ENCODE data around the gene SYPL2.
"Not testable (repeated sequence)": the region's sequence is repeated elsewhere in the genome, so short reads cannot be mapped to it uniquely, and the experiment has no call there.

SYPL2 gene

DNA sequence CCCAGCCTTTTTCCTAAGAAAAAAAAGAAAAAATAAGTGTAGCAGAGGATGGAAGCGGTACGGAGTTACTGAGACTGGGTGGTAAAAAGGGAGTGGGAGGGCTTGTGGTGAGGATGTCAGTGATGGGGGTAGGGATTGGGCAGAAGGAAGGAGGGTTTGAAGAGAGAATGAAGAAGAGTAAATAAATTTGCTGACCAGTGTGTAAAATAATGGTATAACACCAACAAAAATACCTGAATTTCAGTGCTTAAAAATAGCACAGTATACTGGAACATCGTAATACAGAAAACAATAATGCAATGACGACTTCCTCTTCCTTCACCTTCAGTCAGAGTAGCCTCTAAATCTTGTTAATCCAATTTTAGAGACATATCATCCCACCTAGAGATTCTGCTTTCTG, 18.8 kb upstream of the SYPL2 start:
- H3K9me3 Mint-ChIP-seq = no peaks in the 10 kb centered on the region
- H3K27ac Mint-ChIP-seq = no peak overlapping the region
- H3K36me3 Mint-ChIP-seq (ENCODE audit: low read depth) = no peaks in the 10 kb centered on the region
- H3K4me1 Mint-ChIP-seq (ENCODE audit: low read depth) = peaks cover 1% of the 10 kb centered on the region
- H3K4me3 Mint-ChIP-seq = no peak overlapping the region
- peaks cover 35% of the 10 kb centered on the region for H3K27me3 Mint-ChIP-seq (ENCODE audit: low read depth)

DNA sequence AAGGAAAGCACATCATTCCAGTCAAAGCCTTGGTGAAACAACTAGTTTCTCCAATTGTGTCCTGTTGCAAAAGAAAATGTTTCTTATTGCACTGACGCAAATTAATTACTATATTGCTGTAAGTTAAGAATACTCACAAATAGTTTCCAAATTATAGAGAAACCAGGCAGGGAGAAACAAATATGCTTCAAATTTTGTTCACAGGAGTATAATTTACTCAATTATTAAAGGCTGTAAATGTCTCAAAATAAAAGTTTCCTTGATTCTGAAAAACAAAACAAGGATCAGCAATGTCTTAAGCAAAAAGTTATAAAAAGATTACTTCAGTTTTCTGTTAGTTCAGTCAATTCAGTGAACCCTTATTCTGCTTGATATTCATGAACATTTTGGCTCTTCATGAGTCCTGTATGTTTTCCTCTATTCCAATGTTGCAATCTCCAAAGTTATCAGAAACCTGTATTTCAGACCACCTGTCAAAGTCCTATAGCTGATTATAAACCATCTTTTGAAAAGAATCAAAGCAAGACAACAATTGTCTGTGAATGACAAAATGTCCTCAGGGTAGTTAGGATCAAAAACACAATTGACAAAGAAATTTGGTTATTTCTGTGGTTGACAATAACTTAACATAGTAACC, 11.7 kb upstream of the SYPL2 start:
- H3K27me3 Mint-ChIP-seq (ENCODE audit: low read depth) = peaks cover 54% of the 10 kb centered on the region
- H3K36me3 Mint-ChIP-seq (ENCODE audit: low read depth) = peaks cover 5% of the 10 kb centered on the region
- H3K9me3 Mint-ChIP-seq = peaks cover 16% of the 10 kb centered on the region
- H3K27ac Mint-ChIP-seq = no peak overlapping the region
- H3K4me1 Mint-ChIP-seq (ENCODE audit: low read depth) = no peaks in the 10 kb centered on the region
- no peak overlapping the region for H3K4me3 Mint-ChIP-seq

DNA sequence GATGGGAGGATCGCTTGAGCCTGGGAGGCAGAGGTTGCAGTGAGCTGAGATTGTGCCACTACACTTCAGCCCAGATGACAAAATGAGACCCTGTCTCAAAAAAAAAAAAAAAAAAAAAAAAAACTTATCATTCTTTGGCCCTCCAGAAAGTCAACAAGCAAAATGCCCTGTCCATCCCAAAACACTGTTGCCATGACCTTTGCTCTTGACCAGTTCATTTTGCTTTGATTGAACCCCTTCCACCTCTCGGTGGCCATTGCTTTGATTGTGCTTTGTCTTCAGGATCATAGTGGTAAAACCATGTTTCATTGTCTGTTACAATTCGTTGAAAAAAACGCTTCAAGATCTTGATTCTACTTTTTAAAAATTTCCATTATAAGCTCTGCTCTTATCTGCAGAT, 8.5 kb upstream of the SYPL2 start:
- peaks cover 60% of the 10 kb centered on the region for H3K27me3 Mint-ChIP-seq (ENCODE audit: low read depth)
- no peaks in the 10 kb centered on the region for H3K4me1 Mint-ChIP-seq (ENCODE audit: low read depth)
- H3K27ac Mint-ChIP-seq = no peak overlapping the region
- H3K36me3 Mint-ChIP-seq (ENCODE audit: low read depth) = peaks cover 5% of the 10 kb centered on the region
- H3K9me3 Mint-ChIP-seq = peaks cover 16% of the 10 kb centered on the region
- no peak overlapping the region for H3K4me3 Mint-ChIP-seq

DNA sequence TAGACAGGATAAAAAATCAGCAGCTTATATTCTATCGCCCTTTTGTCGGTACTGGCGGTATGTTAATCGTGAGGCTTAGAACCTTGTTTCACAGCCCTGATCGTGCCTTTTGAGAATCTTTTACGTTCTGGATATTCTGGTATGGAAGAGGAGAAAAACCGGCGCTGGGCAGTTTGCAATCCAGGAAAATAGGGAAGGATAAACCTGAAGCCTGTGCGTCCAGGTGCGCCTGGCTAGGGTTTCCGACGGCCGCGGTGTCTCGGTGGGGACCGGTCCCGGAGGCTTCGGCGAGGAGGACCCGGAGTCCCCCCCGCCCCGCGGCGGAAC, 258 bp upstream of the SYPL2 start:
- Mint-ChIP-seq H3K27ac (no peak overlapping the region), H3K36me3 (ENCODE audit: low read depth) (no peaks in the 10 kb centered on the region), H3K27me3 (ENCODE audit: low read depth) (peaks cover 92% of the 10 kb centered on the region)

DNA sequence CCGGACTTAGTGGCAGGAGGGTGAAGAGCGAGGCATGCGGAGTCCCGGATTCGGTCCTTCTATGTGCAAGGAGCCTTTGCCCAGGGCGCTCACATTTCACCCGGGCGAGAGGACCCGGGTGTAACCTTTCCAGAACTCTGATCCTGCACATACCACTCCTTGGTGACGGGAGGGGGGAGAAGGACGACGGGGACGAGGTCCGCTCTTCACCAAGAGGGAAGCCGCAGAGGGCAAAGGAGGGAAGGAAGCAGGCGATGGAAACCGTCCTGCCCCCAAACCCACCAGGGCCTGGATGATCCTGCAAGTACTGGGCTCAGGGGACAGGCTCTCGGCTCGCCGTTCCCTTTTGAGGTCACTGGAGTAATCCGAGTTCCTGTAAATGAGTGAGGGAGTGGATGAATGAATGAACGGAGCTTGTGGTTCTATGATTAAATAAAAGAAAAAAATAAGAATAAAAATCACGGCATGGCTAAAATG, 993 bp downstream of the SYPL2 start:
- Mint-ChIP-seq H3K4me1 (ENCODE audit: low read depth) (peaks cover 2% of the 10 kb centered on the region), H3K9me3 (no peaks in the 10 kb centered on the region), H3K36me3 (ENCODE audit: low read depth) (no peaks in the 10 kb centered on the region), H3K4me3 (no peak overlapping the region), H3K27me3 (ENCODE audit: low read depth) (peaks cover 87% of the 10 kb centered on the region), H3K27ac (no peak overlapping the region)

More for the DNA sequence above, 258 bp upstream of the SYPL2 start:
- Mint-ChIP-seq H3K4me1 (ENCODE audit: low read depth) (peaks cover 2% of the 10 kb centered on the region), H3K9me3 (no peaks in the 10 kb centered on the region), H3K4me3 (peak overlapping the region; percentile 67)

DNA sequence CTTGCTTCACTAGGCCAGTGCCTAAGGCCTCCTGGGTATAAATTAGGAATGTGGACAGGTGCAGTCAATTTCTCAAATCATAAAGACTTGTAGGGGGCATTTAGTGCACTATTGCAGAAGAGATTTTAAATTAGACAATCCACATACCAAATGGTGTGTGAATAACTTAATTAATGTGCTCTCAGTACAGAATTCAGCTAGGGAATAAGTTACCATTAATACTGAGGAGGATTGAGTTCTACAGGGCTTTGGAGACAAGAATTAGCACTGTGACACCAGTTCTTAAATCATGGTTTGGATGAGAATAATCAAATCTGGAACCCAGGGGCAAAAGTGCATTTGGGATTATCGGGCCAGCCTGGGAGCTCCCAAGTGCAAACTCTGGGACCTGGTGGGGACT, 1.7 kb downstream of the SYPL2 start:
- peaks cover 2% of the 10 kb centered on the region for H3K4me1 Mint-ChIP-seq (ENCODE audit: low read depth)
- H3K9me3 Mint-ChIP-seq = no peaks in the 10 kb centered on the region
- H3K4me3 Mint-ChIP-seq = no peak overlapping the region
- H3K27me3 Mint-ChIP-seq (ENCODE audit: low read depth) = peaks cover 87% of the 10 kb centered on the region
- H3K36me3 Mint-ChIP-seq (ENCODE audit: low read depth) = no peaks in the 10 kb centered on the region
- H3K27ac Mint-ChIP-seq = no peak overlapping the region

DNA sequence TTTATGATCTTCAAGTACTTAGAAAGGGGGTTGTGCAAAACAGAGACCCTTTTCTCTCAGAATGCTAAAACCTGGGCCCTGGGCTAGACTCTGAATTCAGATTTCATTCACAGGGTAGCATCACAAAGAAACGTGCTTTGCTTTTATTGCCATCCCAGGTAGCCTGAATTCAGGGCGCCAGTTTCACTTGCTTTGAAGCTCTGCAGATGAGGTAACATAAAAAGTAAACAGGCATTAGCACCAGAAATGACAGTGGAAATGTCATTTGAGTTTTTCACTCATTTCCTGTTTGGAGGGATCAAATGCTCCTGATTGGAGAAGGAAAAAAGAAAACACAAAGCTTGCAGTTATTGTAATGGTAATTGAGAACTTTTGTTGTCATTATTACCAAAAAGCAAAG, 2.6 kb downstream of the SYPL2 start:
- Mint-ChIP-seq H3K4me3 (no peak overlapping the region), H3K27me3 (ENCODE audit: low read depth) (peaks cover 81% of the 10 kb centered on the region), H3K9me3 (no peaks in the 10 kb centered on the region), H3K36me3 (ENCODE audit: low read depth) (no peaks in the 10 kb centered on the region), H3K4me1 (ENCODE audit: low read depth) (peaks cover 2% of the 10 kb centered on the region), H3K27ac (no peak overlapping the region)

DNA sequence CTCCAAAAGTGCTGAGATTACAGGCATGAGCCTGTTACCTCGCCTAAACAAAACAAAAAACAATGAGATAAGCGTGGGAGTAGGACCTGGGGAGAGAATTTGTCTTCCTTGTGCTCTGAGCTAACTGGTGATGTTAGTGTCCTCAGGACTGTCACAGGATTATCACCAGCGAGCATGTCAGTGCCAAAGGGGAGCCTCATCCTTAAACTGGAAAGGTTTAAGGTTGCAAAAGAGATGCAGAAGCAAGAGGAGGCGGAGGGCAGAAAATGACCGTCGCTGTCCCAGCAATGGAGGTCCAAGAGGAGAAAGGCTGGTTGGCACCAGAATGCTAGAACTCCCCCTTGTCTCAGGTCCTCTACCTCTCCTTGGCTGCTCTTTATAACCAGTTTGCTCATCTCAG, 3.9 kb downstream of the SYPL2 start:
- Mint-ChIP-seq H3K36me3 (ENCODE audit: low read depth) (no peaks in the 10 kb centered on the region), H3K27me3 (ENCODE audit: low read depth) (peaks cover 78% of the 10 kb centered on the region), H3K4me1 (ENCODE audit: low read depth) (peaks cover 2% of the 10 kb centered on the region), H3K27ac (no peak overlapping the region), H3K4me3 (no peak overlapping the region), H3K9me3 (no peaks in the 10 kb centered on the region)

DNA sequence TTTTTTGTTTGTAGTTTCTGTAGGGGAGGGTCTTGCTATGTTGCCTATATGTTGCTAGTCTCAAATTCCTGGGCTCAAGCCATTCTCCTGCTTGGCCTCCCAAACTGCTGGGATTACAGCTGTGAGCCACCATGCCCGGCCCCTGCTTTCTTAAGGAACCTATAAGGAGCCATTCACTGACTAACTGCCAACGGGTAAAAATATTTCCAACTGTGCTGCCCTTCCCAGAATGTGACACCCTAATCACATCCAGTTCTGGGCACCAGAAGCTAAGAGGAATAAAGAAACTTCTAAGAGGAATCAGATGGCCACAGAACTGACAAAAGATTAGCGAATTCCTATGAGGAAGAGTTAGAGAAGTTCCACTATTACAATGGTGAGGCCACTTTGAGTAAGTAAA, 6.4 kb downstream of the SYPL2 start:
- peaks cover 65% of the 10 kb centered on the region for H3K27me3 Mint-ChIP-seq (ENCODE audit: low read depth)
- H3K4me3 Mint-ChIP-seq = no peak overlapping the region
- H3K36me3 Mint-ChIP-seq (ENCODE audit: low read depth) = no peaks in the 10 kb centered on the region
- no peaks in the 10 kb centered on the region for H3K9me3 Mint-ChIP-seq
- no peaks in the 10 kb centered on the region for H3K4me1 Mint-ChIP-seq (ENCODE audit: low read depth)
- H3K27ac Mint-ChIP-seq = no peak overlapping the region

DNA sequence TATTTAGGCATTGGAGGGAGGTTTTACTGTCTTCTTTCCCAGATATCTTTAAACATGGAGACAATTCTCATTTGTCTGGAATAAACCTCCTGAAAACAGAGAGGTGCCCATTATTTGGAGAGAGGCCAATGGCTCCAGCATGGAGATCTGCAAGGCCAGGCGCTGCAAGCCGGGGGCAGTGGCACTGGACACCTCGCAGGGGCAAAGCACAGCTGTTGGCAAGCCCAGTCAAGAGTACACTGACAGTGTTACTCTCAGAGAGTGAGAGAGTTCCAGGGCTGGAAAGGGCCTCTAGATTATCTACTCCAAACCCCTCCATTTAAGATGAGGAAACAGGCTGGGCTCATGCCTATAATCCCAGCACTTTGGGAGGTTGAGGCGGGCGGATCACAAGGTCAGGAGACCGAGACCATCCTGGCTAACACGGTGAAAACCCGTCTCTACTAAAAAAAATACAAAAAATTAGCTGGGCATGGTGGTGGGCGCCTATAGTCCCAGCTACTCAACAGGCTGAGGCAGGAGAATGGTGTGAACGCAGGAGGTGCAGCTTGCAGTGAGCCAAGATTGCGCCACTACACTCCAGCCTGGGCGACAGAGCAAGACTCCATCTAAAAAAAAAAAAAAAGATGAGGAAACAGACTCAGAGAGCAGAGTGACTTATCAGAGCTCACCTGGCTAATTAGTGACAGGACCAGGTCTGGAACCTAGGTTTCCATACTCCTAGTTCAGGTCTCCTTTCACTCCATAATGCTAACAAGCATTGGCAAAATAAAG, 7.1 kb downstream of the SYPL2 start:
- H3K27ac Mint-ChIP-seq; H3K4me1 Mint-ChIP-seq (ENCODE audit: low read depth); H3K36me3 Mint-ChIP-seq (ENCODE audit: low read depth); H3K9me3 Mint-ChIP-seq; H3K4me3 Mint-ChIP-seq: not testable (repeated sequence)
- peaks cover 58% of the 10 kb centered on the region for H3K27me3 Mint-ChIP-seq (ENCODE audit: low read depth)

DNA sequence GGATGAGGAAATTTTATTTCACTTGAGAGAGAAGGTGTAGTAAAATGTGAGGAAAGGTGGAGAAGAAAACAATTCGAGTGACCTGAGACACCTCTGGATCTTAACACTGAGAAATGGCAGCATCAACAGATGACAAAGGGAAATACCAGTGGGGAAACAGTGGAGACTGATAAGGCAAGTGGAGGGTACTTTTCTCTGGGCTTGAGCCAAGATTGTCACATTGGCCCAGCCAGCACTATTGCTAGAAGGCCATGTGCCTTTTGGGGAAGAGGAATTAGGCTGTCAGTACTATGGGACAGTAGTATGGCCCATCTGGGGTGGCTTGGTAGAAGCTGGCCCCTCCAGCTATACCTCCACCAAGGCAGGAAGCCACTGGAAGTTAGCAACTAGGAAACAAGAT, 8.4 kb downstream of the SYPL2 start:
- no peaks in the 10 kb centered on the region for H3K36me3 Mint-ChIP-seq (ENCODE audit: low read depth)
- H3K4me1 Mint-ChIP-seq (ENCODE audit: low read depth) = peaks cover 6% of the 10 kb centered on the region
- H3K9me3 Mint-ChIP-seq = no peaks in the 10 kb centered on the region
- no peak overlapping the region for H3K27ac Mint-ChIP-seq
- H3K4me3 Mint-ChIP-seq = no peak overlapping the region
- H3K27me3 Mint-ChIP-seq (ENCODE audit: low read depth) = peaks cover 51% of the 10 kb centered on the region

DNA sequence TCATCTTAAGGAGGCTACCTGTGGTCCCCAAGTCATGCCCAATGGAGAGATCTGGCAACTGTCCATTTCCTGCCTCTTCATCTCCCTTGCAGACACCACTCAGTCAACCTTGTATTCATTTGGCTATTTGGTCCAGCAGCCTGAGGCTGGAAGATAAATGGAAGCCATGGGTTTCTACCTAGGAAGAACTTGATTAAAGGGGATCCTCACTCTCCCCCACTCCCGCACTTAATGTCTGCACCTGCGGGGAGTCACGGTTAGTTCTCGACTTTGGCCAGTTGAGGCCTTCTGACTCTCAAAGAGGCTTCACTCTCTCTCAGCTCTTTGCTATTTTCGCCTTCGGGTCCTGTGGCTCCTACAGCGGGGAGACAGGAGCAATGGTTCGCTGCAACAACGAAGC, 8.9 kb downstream of the SYPL2 start:
- peaks cover 51% of the 10 kb centered on the region for H3K27me3 Mint-ChIP-seq (ENCODE audit: low read depth)
- H3K9me3 Mint-ChIP-seq = no peaks in the 10 kb centered on the region
- no peak overlapping the region for H3K4me3 Mint-ChIP-seq
- H3K27ac Mint-ChIP-seq = no peak overlapping the region
- peaks cover 6% of the 10 kb centered on the region for H3K4me1 Mint-ChIP-seq (ENCODE audit: low read depth)
- no peaks in the 10 kb centered on the region for H3K36me3 Mint-ChIP-seq (ENCODE audit: low read depth)

DNA sequence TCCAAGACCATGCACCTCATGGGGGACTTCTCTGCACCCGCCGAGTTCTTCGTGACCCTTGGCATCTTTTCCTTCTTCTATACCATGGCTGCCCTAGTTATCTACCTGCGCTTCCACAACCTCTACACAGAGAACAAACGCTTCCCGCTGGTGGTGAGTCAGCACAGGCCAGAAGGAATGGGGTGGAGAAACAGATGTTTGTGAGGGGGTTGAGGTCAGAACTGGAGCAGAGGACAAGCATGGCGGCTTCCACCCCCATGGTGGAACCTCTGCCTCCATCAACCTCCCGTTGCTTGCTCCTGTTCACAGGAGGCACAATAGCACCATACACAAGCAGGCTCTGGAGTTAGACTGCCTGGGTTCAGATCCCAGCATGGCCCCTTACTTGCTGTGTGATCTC, 10.5 kb downstream of the SYPL2 start:
- H3K27ac Mint-ChIP-seq = no peak overlapping the region
- H3K9me3 Mint-ChIP-seq = no peaks in the 10 kb centered on the region
- peaks cover 53% of the 10 kb centered on the region for H3K27me3 Mint-ChIP-seq (ENCODE audit: low read depth)
- no peak overlapping the region for H3K4me3 Mint-ChIP-seq
- peaks cover 6% of the 10 kb centered on the region for H3K4me1 Mint-ChIP-seq (ENCODE audit: low read depth)
- no peaks in the 10 kb centered on the region for H3K36me3 Mint-ChIP-seq (ENCODE audit: low read depth)

DNA sequence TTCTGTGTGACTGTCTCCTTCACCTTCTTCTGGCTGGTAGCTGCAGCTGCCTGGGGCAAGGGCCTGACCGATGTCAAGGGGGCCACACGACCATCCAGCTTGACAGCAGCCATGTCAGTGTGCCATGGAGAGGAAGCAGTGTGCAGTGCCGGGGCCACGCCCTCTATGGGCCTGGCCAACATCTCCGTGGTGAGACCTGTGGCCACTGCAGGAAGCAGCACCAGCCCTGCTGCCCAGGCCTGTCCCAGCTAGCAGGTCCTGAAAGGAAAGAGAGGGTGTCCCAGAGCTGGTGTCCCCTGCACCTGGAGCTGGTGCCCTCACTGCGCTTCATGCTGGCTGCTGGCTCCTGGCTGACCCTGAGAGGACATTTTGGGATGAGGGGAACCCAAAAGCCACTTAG, 11.5 kb downstream of the SYPL2 start:
- Mint-ChIP-seq H3K4me3 (no peak overlapping the region), H3K27ac (no peak overlapping the region), H3K36me3 (ENCODE audit: low read depth) (peaks cover 3% of the 10 kb centered on the region), H3K27me3 (ENCODE audit: low read depth) (peaks cover 48% of the 10 kb centered on the region), H3K9me3 (no peaks in the 10 kb centered on the region), H3K4me1 (ENCODE audit: low read depth) (peaks cover 13% of the 10 kb centered on the region)

DNA sequence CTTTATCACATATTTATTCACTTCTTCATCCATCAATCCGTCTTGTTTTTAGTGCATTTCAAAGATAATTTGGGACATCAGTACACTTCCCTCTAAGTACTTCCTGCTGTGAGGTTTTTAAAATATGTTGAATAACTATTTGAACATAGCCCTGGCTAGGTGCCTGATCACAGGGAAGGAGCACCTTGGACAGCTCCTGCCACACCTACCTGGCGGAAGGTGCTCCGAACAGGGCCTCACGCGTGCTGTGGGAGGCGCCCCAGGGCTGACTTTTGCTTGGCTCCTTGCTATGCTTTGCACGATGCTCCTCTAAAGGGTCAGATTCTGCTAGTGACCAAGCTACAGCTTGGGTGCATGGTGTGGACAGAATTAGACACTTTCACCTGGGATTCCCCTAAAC, 12.5 kb downstream of the SYPL2 start:
- H3K27ac Mint-ChIP-seq = no peak overlapping the region
- H3K4me3 Mint-ChIP-seq = no peak overlapping the region
- no peaks in the 10 kb centered on the region for H3K9me3 Mint-ChIP-seq
- H3K4me1 Mint-ChIP-seq (ENCODE audit: low read depth) = peaks cover 21% of the 10 kb centered on the region
- peaks cover 3% of the 10 kb centered on the region for H3K36me3 Mint-ChIP-seq (ENCODE audit: low read depth)
- H3K27me3 Mint-ChIP-seq (ENCODE audit: low read depth) = peaks cover 44% of the 10 kb centered on the region

All from T-helper 1 cell treated with Interleukin-12 subunit alpha and Interleukin-12 subunit beta and Interleukin-4 antibody, amounts not matched to agents 30 μg/mL and 1 μg/mL, for 36 hours (primary cell).